HG03139 (cell line): ENCODE data around the gene FAM8A1.
A peak's percentile ranks its signal among the peaks of the same experiment; 100 is the strongest.
"Not testable (repeated sequence)": the region's sequence is repeated elsewhere in the genome, so short reads cannot be mapped to it uniquely, and the experiment has no call there.

Experiments used
- ATAC-seq: cut with Tn5 transposase; IDR thresholded peaks from one replicate; pipeline ENCODE4 v1.9.1; 2021; ENCODE audit not compliant: unreplicated experiment

Gene FAM8A1

GRCh38 chr6:17599877-17600526, at the start of gene FAM8A1:
Gene FAM8A1 (plus strand): TSS chr6:17600302. CDS start chr6:17600410, 108 bp downstream.
- ATAC-seq: peak; percentile 86

- ATAC-seq: no peak
Measured at GRCh38 chr6:17551383-17551958, 48.6 kb upstream of the FAM8A1 start.

- ATAC-seq: no peak
Measured at GRCh38 chr6:17552861-17553260, 47.2 kb upstream of the FAM8A1 start.

- ATAC-seq: no peak
Measured at GRCh38 chr6:17556014-17556413, 44.1 kb upstream of the FAM8A1 start.

GRCh38 chr6:17562636-17563035, 37.5 kb upstream of the FAM8A1 start:
- ATAC-seq: no peak

- no peak for ATAC-seq
Measured at GRCh38 chr6:17565399-17565798, 34.7 kb upstream of the FAM8A1 start.

GRCh38 chr6:17574866-17575560, 25.1 kb upstream of the FAM8A1 start:
- ATAC-seq: no peak

- no peak for ATAC-seq
Measured at GRCh38 chr6:17577059-17577458, 23.0 kb upstream of the FAM8A1 start.

- peak; percentile 47 for ATAC-seq
Measured at GRCh38 chr6:17580518-17581048, 19.5 kb upstream of the FAM8A1 start.

- not testable (repeated sequence) for ATAC-seq
Measured at GRCh38 chr6:17581282-17581681, 18.8 kb upstream of the FAM8A1 start.

- ATAC-seq: no peak
Measured at GRCh38 chr6:17583811-17584210, 16.3 kb upstream of the FAM8A1 start.

GRCh38 chr6:17584241-17584803, 15.8 kb upstream of the FAM8A1 start:
- peak; percentile 46 for ATAC-seq

- ATAC-seq: no peak
Measured at GRCh38 chr6:17585766-17586490, 14.2 kb upstream of the FAM8A1 start.

- ATAC-seq: not testable (repeated sequence)
Measured at GRCh38 chr6:17586623-17587022, 13.5 kb upstream of the FAM8A1 start.

GRCh38 chr6:17588011-17588410, 12.1 kb upstream of the FAM8A1 start:
- no peak for ATAC-seq

- ATAC-seq: peak; percentile 46
Measured at GRCh38 chr6:17589406-17590096, 10.6 kb upstream of the FAM8A1 start.

GRCh38 chr6:17591287-17591686, 8.8 kb upstream of the FAM8A1 start:
- ATAC-seq: no peak

GRCh38 chr6:17593246-17593645, 6.9 kb upstream of the FAM8A1 start:
- ATAC-seq: no peak

GRCh38 chr6:17596085-17596484, 4.0 kb upstream of the FAM8A1 start:
- ATAC-seq: no peak
